Transverse colon (tissue), 4 donors: ENCODE measurements around the gene SV2A. TPM values are rescaled to one million over a fixed set of nuclear protein-coding genes. Genes with fewer than 3 reads are reported as not detected.
"Not testable (repeated sequence)": the region's sequence is repeated elsewhere in the genome, so short reads cannot be mapped to it uniquely, and the experiment has no call there.

ENCODE experiments used
- DNase-seq: peaks from one replicate; pipeline ENCODE4 v3.0.0-alpha.2; 2019
- H3K27ac ChIP-seq, 4 donors: fragments of 200-600 bp; sonication (generic); 2 replicates each; pipeline ENCODE4 v1.5.1; 2016 to 2018; ENCODE audit warnings: inconsistent platforms in 4 of 4
- H3K27me3 ChIP-seq: fragments of 200-600 bp; sonication (generic); 2 replicates; pipeline ENCODE4 v1.5.1; 2017; ENCODE audit warnings: inconsistent platforms
- H3K36me3 ChIP-seq, 4 donors: fragments of 200-600 bp; sonication (generic); 2 replicates each; pipeline ENCODE4 v1.5.1; 2017 to 2019; ENCODE audit warnings: inconsistent platforms in 4 of 4
- H3K4me1 ChIP-seq, 4 donors: fragments of 200-600 bp; sonication (generic); 2 replicates each; pipeline ENCODE4 v1.5.1; 2017 to 2020; ENCODE audit warnings: inconsistent platforms in 4 of 4
- H3K4me3 ChIP-seq, 4 donors: fragments of 200-600 bp; sonication (generic); 1 replicate in 1 of 4; 2 replicates in 3 of 4; pipeline versions ENCODE4 v1.5.1 to v1.6.1; 2017 to 2019; ENCODE audit warnings: inconsistent platforms in 4 of 4
- H3K9me3 ChIP-seq, 2 donors: fragments of 200-600 bp; sonication (generic); 2 replicates each; pipeline ENCODE4 v1.5.1; 2017 to 2019; ENCODE audit warnings: inconsistent platforms in 2 of 2
- WGBS, 2 donors: methylation state at CpG; one replicate each; pipeline ENCODE4 v1.1.5; 2018; ENCODE audit warnings: low coverage in 1 of 2; 5-methylcytosine and 5-hydroxymethylcytosine counted together
- in situ Hi-C, 4 donors: fragments of 200-750 bp; cut with MboI; loops; one replicate each; pipeline versions ENCODE4 v1.15.0 to v1.15.1; 2017; ENCODE audit warnings: low sequenced_read_pairs in 3 of 4, low pct_ligation_motif_present in 1 of 4, low pct_unique_long_range_greater_than_20kb in 1 of 4
- intact Hi-C: fragments of 100-400 bp; cut with DNase I; formaldehyde crosslinking; loops from one replicate; pipeline ENCODE4 v1.15.1; 2023; ENCODE audit warnings: low total_unique reads
- total RNA-seq, 4 donors: library from RNA; depleted of rRNA; stranded (reverse); fragments of >200 nt; gene quantifications; one replicate each; pipeline ENCODE4 v1.1.0, GENCODE V29; 2016

The SV2A gene
- total RNA-seq, 4 donors from 2014 or later = 0.40 to 2.5 (median 1.5) TPM

- WGBS, 2 donors = no CpG with 5 or more reads among the region's 15 CpGs
- H3K9me3 ChIP-seq, in situ Hi-C loops, intact Hi-C loops, H3K27me3 ChIP-seq, H3K36me3 ChIP-seq, H3K4me3 ChIP-seq, H3K27ac ChIP-seq, DNase-seq, H3K4me1 ChIP-seq: not testable (repeated sequence)
These were observed 57.4 kb downstream of the SV2A start for GRCh38 chr1:149860271-149860670.

Other genes starting within 250 kb of the SV2A start
- 1 to 10 TPM in 1 of 4 donors, not detected in 3; 2.9 TPM for gene FCGR1A, start 135.2 kb downstream of the SV2A start, total RNA-seq
- 10 to 100 TPM in 3 of 4 donors, 1 to 10 TPM in 1; 7.4 to 61.0 (median 31.5) TPM for gene BOLA1, start 18.3 kb downstream of the SV2A start, total RNA-seq
- 10 to 100 TPM; 32.4 to 78.6 (median 46.2) TPM for gene SF3B4, start 10.0 kb upstream of the SV2A start, total RNA-seq
- 100 to 1,000 TPM; 284 to 483 (median 296) TPM for gene MTMR11, start 19.0 kb upstream of the SV2A start, total RNA-seq
- gene OTUD7B, start 92.9 kb upstream of the SV2A start, total RNA-seq = 10 to 100 TPM; 11.3 to 26.8 (median 25.5) TPM
- 10 to 100 TPM; 16.1 to 47.5 (median 34.7) TPM for gene VPS45, start 149.9 kb upstream of the SV2A start, total RNA-seq
- 10 to 100 TPM; 35.9 to 76.3 (median 49.7) TPM for gene PLEKHO1, start 232.1 kb upstream of the SV2A start, total RNA-seq